ENCODE data around the gene ARPC2. TPM values are rescaled to one million over a fixed set of nuclear protein-coding genes. Genes with fewer than 3 reads are reported as not detected.

Gene ARPC2
- polyA plus RNA-seq, 1 donor (not counting 4 experiments of a cell fraction or from before 2014, with no cell fraction given): 1,121 TPM

DNA sequence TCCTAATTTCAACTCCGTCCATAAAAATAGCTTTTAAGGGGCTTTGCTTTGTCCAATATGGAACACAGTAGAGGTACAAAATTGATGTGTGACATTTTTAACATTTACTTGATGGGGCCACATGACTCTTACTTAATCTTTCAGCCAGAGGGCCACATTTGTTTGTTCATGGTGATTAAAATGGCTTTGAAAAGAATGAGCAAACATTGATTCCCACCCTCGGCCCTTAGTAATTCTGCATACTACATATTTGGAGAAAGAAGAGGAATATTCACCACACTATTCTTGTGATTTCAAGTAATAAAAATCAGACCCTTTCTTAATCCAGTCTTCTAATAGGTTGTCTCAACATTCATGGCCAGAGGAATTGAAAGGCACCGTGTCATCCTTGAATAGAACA is 17.5 kb downstream of the ARPC2 start:
- no peak for TF ChIP-seq EZH2 (IDR thresholded peaks at IDR 0.05; ENCODE audit: low read length)
- TF ChIP-seq, protein P1, sequence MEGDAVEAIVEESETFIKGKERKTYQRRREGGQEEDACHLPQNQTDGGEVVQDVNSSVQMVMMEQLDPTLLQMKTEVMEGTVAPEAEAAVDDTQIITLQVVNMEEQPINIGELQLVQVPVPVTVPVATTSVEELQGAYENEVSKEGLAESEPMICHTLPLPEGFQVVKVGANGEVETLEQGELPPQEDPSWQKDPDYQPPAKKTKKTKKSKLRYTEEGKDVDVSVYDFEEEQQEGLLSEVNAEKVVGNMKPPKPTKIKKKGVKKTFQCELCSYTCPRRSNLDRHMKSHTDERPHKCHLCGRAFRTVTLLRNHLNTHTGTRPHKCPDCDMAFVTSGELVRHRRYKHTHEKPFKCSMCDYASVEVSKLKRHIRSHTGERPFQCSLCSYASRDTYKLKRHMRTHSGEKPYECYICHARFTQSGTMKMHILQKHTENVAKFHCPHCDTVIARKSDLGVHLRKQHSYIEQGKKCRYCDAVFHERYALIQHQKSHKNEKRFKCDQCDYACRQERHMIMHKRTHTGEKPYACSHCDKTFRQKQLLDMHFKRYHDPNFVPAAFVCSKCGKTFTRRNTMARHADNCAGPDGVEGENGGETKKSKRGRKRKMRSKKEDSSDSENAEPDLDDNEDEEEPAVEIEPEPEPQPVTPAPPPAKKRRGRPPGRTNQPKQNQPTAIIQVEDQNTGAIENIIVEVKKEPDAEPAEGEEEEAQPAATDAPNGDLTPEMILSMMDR (optimal IDR thresholded peaks at IDR 0.05 in 1 of 3, IDR thresholded peaks at IDR 0.05 in 1 of 3, conservative IDR thresholded peaks at IDR 0.05 in 1 of 3; ENCODE audit: extremely low read depth in 1 of 3, insufficient read depth in 2 of 3, low read length in 3 of 3): no peak
- Histone ChIP-seq H3K9me1 (ENCODE audit: control insufficient read depth, extremely low read depth, insufficient read depth, low read length) (no peaks in the 10 kb centered on the region), H3K4me3 (ENCODE audit: control insufficient read depth in 2 of 3, extremely low read depth in 1 of 3, insufficient read depth in 2 of 3, low read depth in 1 of 3, low read length in 3 of 3) (no peak overlapping the region), H2AFZ (ENCODE audit: control insufficient read depth, low read length) (no peak overlapping the region), H3K36me3 (ENCODE audit: control insufficient read depth in 2 of 2, extremely low read depth in 1 of 2, insufficient read depth in 2 of 2, low read length in 2 of 2) (peaks cover 37 to 62% of the 10 kb centered on the region in 2 experiments), H3K79me2 (ENCODE audit: control insufficient read depth, insufficient read depth, low read length) (peaks cover 68% of the 10 kb centered on the region), H3K27me3 (ENCODE audit: control insufficient read depth, extremely low read depth, insufficient read depth, low read length) (no peaks in the 10 kb centered on the region), H3K9ac (ENCODE audit: control insufficient read depth, extremely low read depth, insufficient read depth, low read length) (no peak overlapping the region), H4K20me1 (ENCODE audit: control insufficient read depth, extremely low read depth, insufficient read depth, low read length) (peaks cover 23% of the 10 kb centered on the region), H3K4me2 (ENCODE audit: control insufficient read depth, extremely low read depth, insufficient read depth, low read depth, low read length) (no peak overlapping the region), H3K27ac (ENCODE audit: control insufficient read depth, insufficient read depth, low read length) (no peak overlapping the region), H3K4me1 (ENCODE audit: control insufficient read depth, extremely low read depth, insufficient read depth, low read length) (peaks cover 12% of the 10 kb centered on the region), H3K9me3 (ENCODE audit: control insufficient read depth, low read depth, low read length) (no peaks in the 10 kb centered on the region)
- no peak for FAIRE-seq
- dilution Hi-C loops (cut with MboI; ENCODE audit: extremely low pct_ligation_motif_present, low sequenced_read_pairs): no loop called here
- no peak for DNase-seq (ENCODE audit: low read depth, low spot score)

DNA sequence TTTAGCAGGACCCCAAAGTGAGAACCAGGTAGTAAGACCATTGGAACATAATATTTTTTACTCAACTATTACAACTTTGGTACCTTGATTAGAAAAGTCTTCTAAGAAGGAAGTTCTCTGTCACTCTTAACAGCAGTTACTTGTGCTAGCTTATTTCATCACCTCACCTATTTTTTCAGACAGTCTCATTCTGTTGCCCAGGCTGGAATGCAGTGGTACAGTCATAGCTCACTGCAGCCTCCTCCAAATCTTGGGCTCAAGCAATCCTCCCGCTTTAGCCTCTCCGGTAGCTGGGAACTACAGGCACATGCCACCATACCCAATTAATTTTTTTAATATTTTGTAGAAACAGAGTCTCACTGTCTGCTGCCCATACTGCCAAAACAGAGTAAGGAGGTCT is 18.0 kb downstream of the ARPC2 start:
- H3K4me1 ChIP-seq (ENCODE audit: control insufficient read depth, extremely low read depth, insufficient read depth, low read length): peaks cover 7% of the 10 kb centered on the region
- H3K4me3 ChIP-seq (ENCODE audit: control insufficient read depth in 2 of 3, extremely low read depth in 1 of 3, insufficient read depth in 2 of 3, low read depth in 1 of 3, low read length in 3 of 3): no peak overlapping the region
- no peak overlapping the region for H3K27ac ChIP-seq (ENCODE audit: control insufficient read depth, insufficient read depth, low read length)
- DNase-seq (ENCODE audit: low read depth, low spot score) (no peak), FAIRE-seq (no peak)
- no peak for TF ChIP-seq EZH2 (IDR thresholded peaks at IDR 0.05; ENCODE audit: low read length)
- TF ChIP-seq, protein P1 (optimal IDR thresholded peaks at IDR 0.05 in 1 of 3, IDR thresholded peaks at IDR 0.05 in 1 of 3, conservative IDR thresholded peaks at IDR 0.05 in 1 of 3; ENCODE audit: extremely low read depth in 1 of 3, insufficient read depth in 2 of 3, low read length in 3 of 3): no peak
- peaks cover 39 to 62% of the 10 kb centered on the region in 2 experiments for H3K36me3 ChIP-seq (ENCODE audit: control insufficient read depth in 2 of 2, extremely low read depth in 1 of 2, insufficient read depth in 2 of 2, low read length in 2 of 2)
- H3K4me2 ChIP-seq (ENCODE audit: control insufficient read depth, extremely low read depth, insufficient read depth, low read depth, low read length): no peak overlapping the region
- peaks cover 23% of the 10 kb centered on the region for H4K20me1 ChIP-seq (ENCODE audit: control insufficient read depth, extremely low read depth, insufficient read depth, low read length)
- H2AFZ ChIP-seq (ENCODE audit: control insufficient read depth, low read length): no peak overlapping the region
- no peaks in the 10 kb centered on the region for H3K9me3 ChIP-seq (ENCODE audit: control insufficient read depth, low read depth, low read length)
- H3K9me1 ChIP-seq (ENCODE audit: control insufficient read depth, extremely low read depth, insufficient read depth, low read length): no peaks in the 10 kb centered on the region
- dilution Hi-C loops (cut with MboI; ENCODE audit: extremely low pct_ligation_motif_present, low sequenced_read_pairs): no loop called here
- H3K27me3 ChIP-seq (ENCODE audit: control insufficient read depth, extremely low read depth, insufficient read depth, low read length): no peaks in the 10 kb centered on the region
- H3K9ac ChIP-seq (ENCODE audit: control insufficient read depth, extremely low read depth, insufficient read depth, low read length): no peak overlapping the region
- H3K79me2 ChIP-seq (ENCODE audit: control insufficient read depth, insufficient read depth, low read length): peaks cover 68% of the 10 kb centered on the region

Measured in keratinocyte (primary cell).